ENCODE results near the gene NPTX2.

NPTX2 gene

GRCh38 chr7:98619450-98620321 lies 2.6 kb downstream of the NPTX2 start:
- DNase-seq = no peak

- no peak for DNase-seq
Measured at GRCh38 chr7:98621573-98622482, 4.7 kb downstream of the NPTX2 start.

GRCh38 chr7:98622926-98623325 lies 5.8 kb downstream of the NPTX2 start:
- no peak for DNase-seq

- DNase-seq = no peak
Measured at GRCh38 chr7:98624846-98625420, 7.8 kb downstream of the NPTX2 start.

- no peak for DNase-seq
Measured at GRCh38 chr7:98626460-98627412, 9.7 kb downstream of the NPTX2 start.

GRCh38 chr7:98627413-98627790 lies 10.3 kb downstream of the NPTX2 start:
- no peak for DNase-seq

- no peak for DNase-seq
Measured at GRCh38 chr7:98628418-98628817, 11.3 kb downstream of the NPTX2 start.

- DNase-seq = no peak
Measured at GRCh38 chr7:98629001-98629431, 11.9 kb downstream of the NPTX2 start.

- DNase-seq = no peak
Measured at GRCh38 chr7:98630149-98630548, 13.1 kb downstream of the NPTX2 start.

GRCh38 chr7:98630770-98631169 lies 13.7 kb downstream of the NPTX2 start:
- DNase-seq = no peak

- no peak for DNase-seq
Measured at GRCh38 chr7:98638853-98639252, 21.8 kb downstream of the NPTX2 start.

GRCh38 chr7:98640375-98640774 lies 23.3 kb downstream of the NPTX2 start:
- no peak for DNase-seq

GRCh38 chr7:98641646-98642500 lies 24.8 kb downstream of the NPTX2 start:
- DNase-seq = no peak

- DNase-seq = no peak
Measured at GRCh38 chr7:98643236-98643985, 26.3 kb downstream of the NPTX2 start.

- no peak for DNase-seq
Measured at GRCh38 chr7:98646465-98646864, 29.4 kb downstream of the NPTX2 start.

GRCh38 chr7:98647326-98647725 lies 30.2 kb downstream of the NPTX2 start:
- DNase-seq = no peak

GRCh38 chr7:98651760-98652159 lies 34.7 kb downstream of the NPTX2 start:
- no peak for DNase-seq

GRCh38 chr7:98653601-98654310 lies 36.7 kb downstream of the NPTX2 start:
- no peak for DNase-seq

- DNase-seq = no peak
Measured at GRCh38 chr7:98654524-98655272, 37.6 kb downstream of the NPTX2 start.

All from stimulated activated naive CD4-positive, alpha-beta T cell (primary cell).